HG02870 (cell line): ENCODE measurements around the gene CCDC17.
A peak's percentile ranks its signal among the peaks of the same experiment; 100 is the strongest.

Source experiments
- ATAC-seq: cut with Tn5 transposase; IDR thresholded peaks from one replicate; pipeline ENCODE4 v1.9.1; 2021; ENCODE audit warnings: mild to moderate bottlenecking, moderate library complexity; ENCODE audit not compliant: unreplicated experiment

Gene CCDC17

GRCh38 chr1:45584351-45585109 lies 39.3 kb downstream of the CCDC17 start:
- ATAC-seq, result peak; percentile 22

- ATAC-seq, result peak; percentile 42
Measured at GRCh38 chr1:45583666-45584350, 40.0 kb downstream of the CCDC17 start, which contains the start of gene NASP. NASP (plus strand) TSS chr1:45584041; CDS start chr1:45584147, 106 bp downstream.

- ATAC-seq, result peak; percentile 65
Measured at GRCh38 chr1:45583264-45583665, 40.6 kb downstream of the CCDC17 start.

- ATAC-seq, result no peak
Measured at GRCh38 chr1:45574105-45574626, 49.7 kb downstream of the CCDC17 start.

- no peak for ATAC-seq
Measured at GRCh38 chr1:45573231-45573804, 50.5 kb downstream of the CCDC17 start.

GRCh38 chr1:45570631-45571030 lies 53.2 kb downstream of the CCDC17 start:
- no peak for ATAC-seq
